CD14-positive monocyte (primary cell): ENCODE results near the gene SLC38A3. TPM values are rescaled to one million over a fixed set of nuclear protein-coding genes. Genes with fewer than 3 reads are reported as not detected.

ENCODE experiments used
- DNase-seq, 3 donors: peaks; one replicate each; pipeline ENCODE4 v3.0.0-alpha.2; 2011 to 2022
- H2AFZ ChIP-seq: 2 replicates; pipeline ENCODE4 v1.6.0; 2012; ENCODE audit warnings: mild to moderate bottlenecking, low read depth, low read length, inconsistent platforms; ENCODE audit not compliant: insufficient read depth, poor library complexity, severe bottlenecking
- H3K27ac ChIP-seq, 2 donors: 1 replicate in 1 of 2; 2 replicates in 1 of 2; pipeline ENCODE4 v1.5.1; 2012 to 2013; ENCODE audit warnings: low read length in 2 of 2, control low read depth in 1 of 2, inconsistent platforms in 1 of 2, low read depth in 1 of 2, mild to moderate bottlenecking in 1 of 2
- H3K27me3 ChIP-seq, 2 donors: one replicate each; pipeline versions ENCODE4 v1.6.0 to v1.6.1; 2011 to 2013; ENCODE audit warnings: low read length in 2 of 2; ENCODE audit not compliant: control insufficient read depth in 2 of 2, insufficient read depth in 2 of 2
- H3K36me3 ChIP-seq, 2 donors: replicated peaks in 1 of 2; 1 replicate in 1 of 2; 2 replicates in 1 of 2; pipeline versions ENCODE4 v1.5.1 to v1.6.1; 2012 to 2013; ENCODE audit warnings: low read length in 2 of 2, control low read depth in 1 of 2, inconsistent platforms in 1 of 2, mild to moderate bottlenecking in 1 of 2; ENCODE audit not compliant: insufficient read depth in 2 of 2, control insufficient read depth in 1 of 2
- H3K4me1 ChIP-seq, 2 donors: 1 replicate in 1 of 2; 2 replicates in 1 of 2; pipeline versions ENCODE4 v1.5.1 to v1.6.1; 2012 to 2013; ENCODE audit warnings: low read length in 2 of 2, control low read depth in 1 of 2, inconsistent platforms in 1 of 2, mild to moderate bottlenecking in 1 of 2, moderate library complexity in 1 of 2; ENCODE audit not compliant: insufficient read depth in 2 of 2, control insufficient read depth in 1 of 2
- H3K4me2 ChIP-seq: replicated peaks from 2 replicates; pipeline ENCODE3; 2012; ENCODE audit warnings: low read length, moderate library complexity, mild to moderate bottlenecking; ENCODE audit not compliant: poor library complexity, severe bottlenecking; ENCODE audit errors: extremely low read depth
- H3K4me3 ChIP-seq, 3 experiments: fragments of 200-600 bp in 1 of 3; sonication (generic) in 1 of 3; replicated peaks in 1 of 3; 1 replicate in 2 of 3; 2 replicates in 1 of 3; pipeline ENCODE4 v1.5.1; 2011 to 2013; ENCODE audit warnings: low read length in 3 of 3, mild to moderate bottlenecking in 3 of 3, control low read depth in 2 of 3, low read depth in 2 of 3, inconsistent platforms in 1 of 3, moderate library complexity in 1 of 3
- H3K79me2 ChIP-seq: 2 replicates; pipeline ENCODE4 v1.6.0; 2012; ENCODE audit warnings: mild to moderate bottlenecking, control low read depth, inconsistent platforms, low read length, moderate library complexity; ENCODE audit not compliant: insufficient read depth
- H3K9ac ChIP-seq: 2 replicates; pipeline ENCODE4 v1.6.0; 2017; ENCODE audit warnings: low read length, mild to moderate bottlenecking; ENCODE audit not compliant: insufficient read depth, poor library complexity, severe bottlenecking
- H3K9me3 ChIP-seq, 2 donors: replicated peaks in 1 of 2; 1 replicate in 1 of 2; 2 replicates in 1 of 2; pipeline versions ENCODE4 v1.5.1 to v1.6.1; 2012 to 2013; ENCODE audit warnings: low read length in 2 of 2, control low read depth in 1 of 2; ENCODE audit not compliant: control insufficient read depth in 1 of 2, insufficient read depth in 1 of 2
- H4K20me1 ChIP-seq: 2 replicates; pipeline ENCODE4 v1.6.0; 2012; ENCODE audit warnings: mild to moderate bottlenecking, low read length, control low read depth, moderate library complexity; ENCODE audit not compliant: insufficient read depth
- H3K27ac Mint-ChIP-seq, 7 donors: one replicate each; pipeline ENCODE4 v1.8.0; 2020; ENCODE audit warnings: mild to moderate bottlenecking in 7 of 7, mixed read lengths in 7 of 7, moderate library complexity in 6 of 7, inconsistent platforms in 2 of 7
- H3K27me3 Mint-ChIP-seq, 3 donors: one replicate each; pipeline ENCODE4 v1.8.0; 2021 to 2022; ENCODE audit warnings: low read depth in 3 of 3, mild to moderate bottlenecking in 3 of 3, mixed read lengths in 3 of 3, moderate library complexity in 3 of 3, inconsistent platforms in 1 of 3
- H3K36me3 Mint-ChIP-seq, 2 donors: one replicate each; pipeline ENCODE4 v1.8.0; 2020; ENCODE audit warnings: mixed read lengths in 2 of 2, inconsistent platforms in 1 of 2, mild to moderate bottlenecking in 1 of 2
- H3K4me1 Mint-ChIP-seq: one replicate; pipeline ENCODE4 v1.8.0; 2020; ENCODE audit warnings: mild to moderate bottlenecking, mixed read lengths
- H3K4me3 Mint-ChIP-seq, 2 donors: one replicate each; pipeline ENCODE4 v1.8.0; 2020; ENCODE audit warnings: mild to moderate bottlenecking in 2 of 2, mixed read lengths in 2 of 2, moderate library complexity in 1 of 2
- H3K9me3 Mint-ChIP-seq, 7 donors: one replicate each; pipeline ENCODE4 v1.8.0; 2020 to 2022; ENCODE audit warnings: mixed read lengths in 7 of 7, mild to moderate bottlenecking in 6 of 7, moderate library complexity in 6 of 7, inconsistent platforms in 2 of 7
- CTCF ChIP-seq: fragments of 200-600 bp; IDR thresholded peaks from one replicate; pipeline ENCODE4 v1.8.0; 2022; ENCODE audit warnings: antibody characterized with exemption, mild to moderate bottlenecking
- WGBS: methylation state at CpG from one replicate; pipeline ENCODE4 v1.1.5; 2013; ENCODE audit warnings: missing lambda C conversion rate; ENCODE audit not compliant: insufficient coverage; 5-methylcytosine and 5-hydroxymethylcytosine counted together
- intact Hi-C, 2 donors: fragments of 100-400 bp; cut with micrococcal nuclease; formaldehyde crosslinking; loops; one replicate each; pipeline versions ENCODE4 v1.15.0 to v1.15.1; 2023
- polyA plus RNA-seq, 3 donors: library from polyadenylated mRNA; depleted of rRNA in 1 of 3; unstranded in 2 of 3; stranded (reverse) in 1 of 3; fragments of 300-500 nt in 2 of 3; fragments of >200 nt in 1 of 3; fragmentation: Illumina TruSeq in 2 of 3; gene quantifications; 1 replicate in 2 of 3; 2 replicates in 1 of 3; pipeline ENCODE4 v1.2.3, GENCODE V29; 2012 to 2021

SLC38A3 gene
- polyA plus RNA-seq, 3 donors: not detected

- Histone ChIP-seq H2AFZ (no peak overlapping the region), H3K9me3 (no peaks in the 10 kb centered on the region), H3K36me3 (peaks cover 48% of the 10 kb centered on the region in 2 donors), H4K20me1 (peaks cover 92% of the 10 kb centered on the region), H3K9ac (peak overlapping the region; percentile 61), H3K4me1 (peaks cover 87 to 90% of the 10 kb centered on the region in 2 donors), H3K4me3 (peak overlapping the region in 2 of 3 experiments; percentile 28 to 73), H3K27me3 (no peaks in the 10 kb centered on the region), H3K4me2 (peak overlapping the region; percentile 83), H3K27ac (peak overlapping the region; percentile 98 to 100), H3K79me2 (peaks cover 100% of the 10 kb centered on the region)
- WGBS: 3% methylated on average over 7 of the region's 10 CpGs
- H3K27me3 Mint-ChIP-seq: peaks cover 0 to 3% (median 0%) of the 10 kb centered on the region in 3 donors
- H3K36me3 Mint-ChIP-seq: peaks cover 38 to 78% of the 10 kb centered on the region in 2 donors
- peak; percentile 77 for TF ChIP-seq CTCF
- peak overlapping the region; percentile 74 to 88 for H3K4me3 Mint-ChIP-seq
- intact Hi-C loops: loop anchor here (1.0 to 2.0 kb wide), 2 partner anchors 19 to 20 kb away; no protein-coding TSS in a partner anchor
- peaks cover 0 to 2% (median 0%) of the 10 kb centered on the region in 7 donors for H3K9me3 Mint-ChIP-seq
- H3K27ac Mint-ChIP-seq: peak overlapping the region; percentile 96 to 98 (median 98)
- H3K4me1 Mint-ChIP-seq: peaks cover 87% of the 10 kb centered on the region
- DNase-seq: peak; percentile 75 to 89 (median 77)
Measured at GRCh38 chr3:50246517-50246954, 41.5 kb downstream of the SLC38A3 start.

DNA sequence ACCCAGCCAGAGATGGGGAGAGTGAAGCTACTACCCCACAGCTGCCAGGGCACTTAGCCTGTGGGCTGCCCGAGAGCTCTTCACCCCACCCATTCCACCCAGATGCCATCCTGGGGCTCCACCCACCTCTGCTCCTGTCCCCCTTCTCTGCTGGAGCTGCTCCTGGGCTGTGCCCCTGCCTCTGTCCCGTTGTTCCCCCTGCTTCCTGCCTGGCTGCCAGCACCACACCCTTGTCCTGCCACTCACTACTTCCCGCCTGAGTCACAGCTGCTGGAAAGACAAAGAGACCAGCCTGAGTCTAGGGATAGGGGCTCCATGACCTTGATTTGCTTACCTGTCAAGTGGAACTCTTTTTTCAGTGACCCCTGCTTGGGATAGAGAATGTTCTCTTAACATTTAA lies 43.3 kb downstream of the SLC38A3 start:
- DNase-seq: peak in 1 of 3 donors; percentile 53
- Mint-ChIP-seq H3K36me3 (peaks cover 50 to 89% of the 10 kb centered on the region in 2 donors), H3K4me3 (peak overlapping the region; percentile 51 to 57), H3K27me3 (peaks cover 0 to 3% (median 0%) of the 10 kb centered on the region in 3 donors), H3K9me3 (peaks cover 0 to 2% (median 0%) of the 10 kb centered on the region in 7 donors), H3K27ac (peak overlapping the region; percentile 81 to 98 (median 90)), H3K4me1 (peaks cover 79% of the 10 kb centered on the region)
- Histone ChIP-seq H3K27ac (peak overlapping the region; percentile 98 to 100), H3K4me1 (peaks cover 87 to 90% of the 10 kb centered on the region in 2 donors), H2AFZ (no peak overlapping the region), H3K9ac (no peak overlapping the region), H3K4me2 (peak overlapping the region; percentile 49), H3K79me2 (peaks cover 100% of the 10 kb centered on the region), H3K27me3 (no peaks in the 10 kb centered on the region), H3K36me3 (peaks cover 65 to 66% of the 10 kb centered on the region in 2 donors), H4K20me1 (peaks cover 98% of the 10 kb centered on the region), H3K4me3 (peak overlapping the region in 1 of 3 experiments; percentile 73), H3K9me3 (no peaks in the 10 kb centered on the region)
- WGBS: 0% methylated on average over 1 of the region's 3 CpGs
- intact Hi-C loops: no loop called here
- no peak for TF ChIP-seq CTCF
